Hypothalamus (tissue), 51 donors: ENCODE measurements around the gene MICAL2.

Experiments used
- DNase-seq, 51 donors: peaks; one replicate each; lab custom pipeline; 2025; lab: John Stamatoyannopoulos, UW

Gene MICAL2

DNA sequence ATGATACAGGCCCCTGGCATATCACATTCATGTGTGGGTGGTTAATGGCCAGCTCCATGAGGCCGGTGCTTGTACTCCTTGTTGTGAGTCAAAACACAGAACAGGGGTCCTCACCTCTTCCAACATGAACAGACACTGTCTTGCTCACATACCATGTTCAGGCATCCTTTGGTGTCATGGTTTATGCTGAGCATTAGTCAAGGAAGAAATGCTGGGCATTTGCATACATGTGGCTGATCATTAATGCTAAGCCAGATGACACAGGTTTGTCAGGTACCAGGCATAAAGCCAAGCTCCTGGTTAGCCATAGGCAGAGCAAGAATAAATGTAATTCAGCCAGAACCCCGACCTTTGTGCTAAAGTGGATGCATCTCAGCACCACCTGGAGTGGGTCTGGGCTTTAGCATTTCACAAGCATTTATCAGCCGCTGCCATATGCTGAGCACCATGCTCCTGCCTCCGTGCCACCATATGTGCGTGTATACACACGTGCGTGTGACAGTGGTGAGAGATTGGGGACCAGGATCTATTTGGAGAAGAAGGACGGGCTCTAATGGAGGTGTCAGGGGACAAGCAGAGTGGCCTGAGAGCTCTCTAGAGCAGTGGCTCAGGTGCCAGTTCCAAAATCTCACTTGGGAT lies 55.0 kb downstream of the MICAL2 start:
- DNase-seq, result no peak

DNA sequence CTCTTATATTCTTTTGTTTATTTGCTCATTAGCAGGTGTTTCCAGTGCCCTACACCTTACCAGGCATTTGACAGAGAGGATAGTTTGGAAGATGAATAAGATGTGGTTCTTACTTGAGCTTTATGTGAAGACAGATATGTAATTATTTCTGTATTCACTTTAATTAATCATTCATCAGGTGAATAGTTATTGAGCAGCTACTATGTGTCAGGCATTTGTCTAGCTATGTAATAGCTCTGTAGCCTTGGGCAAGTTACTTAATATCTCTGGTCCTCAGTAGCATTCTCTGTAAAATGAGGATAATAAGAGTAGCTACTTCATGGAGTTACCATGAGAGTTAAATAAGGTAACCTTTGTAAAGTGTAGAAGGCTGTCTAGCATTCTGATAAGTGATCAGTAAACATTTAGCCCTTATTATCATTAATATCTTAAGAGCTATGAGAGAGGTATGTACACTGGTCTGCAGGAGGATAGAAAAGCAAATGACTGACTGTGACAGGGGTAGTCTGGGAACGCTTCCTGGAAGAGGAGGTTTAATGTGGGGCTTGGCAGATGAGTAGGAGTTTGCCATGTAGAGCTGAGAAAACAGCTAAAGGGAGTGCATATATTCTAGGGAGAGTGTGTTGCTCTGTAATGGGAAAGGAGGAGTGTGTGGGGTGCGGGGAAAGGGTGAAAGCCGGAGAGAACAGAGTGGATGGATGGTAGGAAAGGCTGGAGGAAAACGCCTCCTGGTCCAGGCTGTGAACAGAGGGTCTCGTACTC lies 56.1 kb downstream of the MICAL2 start:
- DNase-seq, result no peak

DNA sequence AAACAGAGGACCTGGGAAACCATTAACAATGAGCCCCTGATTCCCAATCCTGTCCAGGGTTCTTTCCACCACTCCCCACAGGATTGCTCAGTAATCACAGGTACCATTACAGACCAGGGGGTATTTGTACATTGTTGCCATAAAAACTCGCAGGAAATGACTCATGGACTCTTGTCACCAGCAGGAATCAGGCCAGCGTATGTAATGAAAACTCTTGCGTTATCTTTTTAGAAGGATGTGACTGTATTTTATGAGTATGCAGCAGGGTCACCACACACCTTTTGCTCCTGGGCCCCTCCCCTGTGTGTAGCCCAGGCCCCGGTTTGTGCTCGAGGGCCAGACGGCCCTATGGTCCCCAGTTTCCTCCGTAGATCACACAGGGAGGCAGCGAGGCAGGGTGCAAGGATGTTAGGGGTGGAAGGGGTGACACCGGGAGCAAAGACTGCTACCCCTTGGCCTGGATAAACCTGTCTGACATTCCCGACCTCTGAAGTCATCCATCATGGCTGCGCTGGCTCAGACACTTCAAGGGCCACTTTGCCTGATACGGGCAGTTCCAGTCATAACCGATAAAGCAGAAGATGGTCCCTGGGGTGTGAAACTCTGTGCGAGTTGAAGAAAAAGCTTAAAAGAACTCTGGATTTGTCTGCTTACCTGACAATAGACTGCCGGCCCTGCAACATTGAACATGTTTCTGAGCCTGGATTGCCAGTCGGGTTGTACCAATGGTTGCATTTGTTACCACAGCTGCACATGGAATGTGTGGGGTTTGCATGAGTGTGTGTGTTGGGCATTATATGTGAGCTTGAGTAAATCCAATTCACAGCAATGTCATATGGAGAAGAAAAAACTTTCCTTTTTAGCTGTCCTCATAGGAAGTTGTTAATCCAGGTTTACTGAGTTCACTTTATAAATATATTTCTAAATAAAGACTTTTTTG lies 56.9 kb downstream of the MICAL2 start:
- DNase-seq, result no peak

DNA sequence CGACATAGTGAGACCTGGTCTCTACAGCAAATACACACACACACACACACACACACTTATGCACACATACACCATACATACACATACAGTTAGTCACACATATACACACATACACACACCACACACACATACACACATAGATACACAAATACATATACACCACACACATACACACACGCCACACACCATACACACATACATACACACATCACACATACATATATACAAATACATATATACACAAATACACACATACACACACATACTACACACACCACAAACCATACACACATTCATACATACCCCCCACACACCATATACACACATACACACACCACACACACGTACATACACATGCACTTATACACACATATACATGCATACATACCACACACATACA lies 57.7 kb downstream of the MICAL2 start:
- no peak for DNase-seq

DNA sequence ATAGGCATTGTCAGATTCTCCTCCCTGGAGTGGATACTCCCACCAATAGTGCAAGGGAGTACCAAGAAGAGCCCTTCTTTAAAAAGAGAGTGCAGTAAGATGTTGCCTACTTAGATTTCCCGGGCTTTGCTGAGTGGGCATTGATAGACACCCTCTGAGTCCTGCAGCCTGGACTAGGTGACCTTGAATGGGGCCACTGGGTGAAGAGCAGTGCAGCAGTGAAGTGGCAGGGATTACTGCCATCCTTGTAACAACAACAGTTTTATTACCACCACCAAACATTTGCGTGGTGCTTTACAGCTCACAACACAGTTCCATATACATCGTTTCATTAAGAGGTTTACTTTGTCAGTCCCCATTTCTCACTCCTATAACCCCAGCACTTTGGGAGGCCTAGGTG lies 59.4 kb downstream of the MICAL2 start:
- no peak for DNase-seq

DNA sequence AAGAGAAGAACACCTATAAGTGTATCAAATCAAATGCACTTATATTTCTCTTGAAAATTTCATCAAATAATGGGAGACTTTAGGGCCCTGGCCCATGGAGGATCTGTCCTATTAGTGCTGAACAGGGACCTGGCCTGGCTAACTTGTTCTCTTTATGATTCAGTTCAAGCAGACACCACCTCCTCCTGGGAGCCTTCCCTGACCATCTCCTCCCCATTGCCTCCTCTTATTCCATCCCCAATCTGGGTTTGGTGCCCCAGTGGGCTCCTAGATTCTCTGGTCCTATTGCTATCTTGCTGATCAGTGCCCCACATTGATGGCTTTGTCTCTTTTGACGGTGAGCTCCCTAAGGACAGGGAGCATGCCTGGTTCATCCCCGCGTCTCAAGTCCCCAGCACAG lies 60.1 kb downstream of the MICAL2 start:
- DNase-seq, result no peak

DNA sequence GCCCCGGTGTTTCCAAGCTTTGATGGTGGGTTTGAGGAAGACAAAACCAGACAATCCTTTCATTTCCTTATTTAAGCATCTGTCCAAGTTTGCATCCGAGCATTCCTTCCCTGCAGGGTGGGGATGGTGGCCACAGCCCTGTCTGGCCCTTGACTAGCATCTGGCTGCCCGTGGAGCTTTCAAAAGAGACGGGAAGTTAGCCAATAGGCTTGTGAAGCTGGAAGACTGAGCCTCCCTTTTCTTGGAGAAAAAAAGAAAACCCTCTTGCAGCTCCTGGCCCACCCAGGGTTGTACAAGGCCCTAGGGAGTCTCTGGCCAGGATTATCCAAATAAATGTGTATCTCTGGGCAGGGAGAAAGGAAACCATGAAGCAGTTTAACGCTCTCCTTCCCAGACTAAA lies 60.6 kb downstream of the MICAL2 start:
- peak in 1 of 51 donors; percentile 3 for DNase-seq

DNA sequence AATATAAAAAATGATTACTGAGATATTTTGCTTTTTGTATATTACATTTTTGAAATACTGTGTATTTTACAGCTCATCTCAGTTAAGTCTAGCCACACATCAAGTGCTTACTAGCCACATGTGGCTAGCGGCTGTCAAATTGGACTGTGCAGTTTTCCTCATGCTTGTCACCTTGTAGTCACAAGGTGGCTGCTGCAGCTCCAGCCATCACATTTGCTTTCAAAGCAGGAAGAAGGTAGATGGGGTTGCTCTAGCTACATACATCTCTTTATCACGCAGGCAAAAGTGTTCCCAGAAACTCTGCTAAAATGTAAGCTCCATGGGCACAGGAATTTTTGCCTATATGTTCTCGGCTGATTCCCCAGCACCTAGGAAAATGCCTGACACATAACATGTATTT lies 61.5 kb downstream of the MICAL2 start:
- no peak for DNase-seq

DNA sequence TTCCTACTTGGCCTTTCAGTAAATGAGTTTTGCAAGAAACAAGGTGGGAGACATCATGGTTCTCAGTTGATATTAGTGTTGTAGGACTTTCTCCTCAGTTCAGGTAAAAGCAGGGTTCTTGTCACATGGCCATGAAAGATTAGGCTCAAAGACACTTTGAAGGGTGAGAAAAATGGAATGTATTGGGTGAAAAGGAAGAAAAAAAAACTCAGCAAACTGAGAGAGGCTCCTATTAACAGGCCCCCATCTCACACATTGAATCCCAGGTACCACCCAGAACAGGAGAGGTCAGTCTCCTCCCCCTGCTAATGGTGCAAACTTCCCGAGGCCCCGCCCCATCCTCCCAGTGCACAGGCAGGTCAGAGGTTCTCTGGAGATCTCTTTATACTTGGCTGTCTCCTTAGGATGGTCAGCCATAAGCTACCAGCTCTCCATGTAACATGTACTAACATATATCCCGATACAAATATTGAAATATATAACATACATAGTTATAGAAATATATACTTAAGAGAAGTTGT lies 62.2 kb downstream of the MICAL2 start:
- DNase-seq, result no peak

DNA sequence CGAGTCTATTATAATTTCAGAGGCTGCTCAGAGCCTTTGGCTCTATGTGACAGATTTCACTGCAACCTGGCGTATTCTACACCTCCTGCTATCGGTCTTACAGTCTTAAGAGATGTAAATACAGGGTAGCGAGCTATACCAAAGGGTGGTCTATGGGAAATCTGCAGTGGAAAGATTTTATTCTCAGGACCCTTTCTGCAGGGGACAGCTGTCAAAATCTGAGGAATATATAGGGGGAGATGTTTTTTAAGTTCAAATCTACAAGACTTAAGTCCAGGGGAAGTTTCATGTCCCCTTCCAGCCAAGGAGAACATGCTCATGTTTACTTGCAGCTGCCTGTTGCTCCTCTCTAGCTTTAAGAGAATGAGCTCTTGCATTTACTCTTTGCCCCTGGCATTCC lies 62.7 kb downstream of the MICAL2 start:
- no peak for DNase-seq

DNA sequence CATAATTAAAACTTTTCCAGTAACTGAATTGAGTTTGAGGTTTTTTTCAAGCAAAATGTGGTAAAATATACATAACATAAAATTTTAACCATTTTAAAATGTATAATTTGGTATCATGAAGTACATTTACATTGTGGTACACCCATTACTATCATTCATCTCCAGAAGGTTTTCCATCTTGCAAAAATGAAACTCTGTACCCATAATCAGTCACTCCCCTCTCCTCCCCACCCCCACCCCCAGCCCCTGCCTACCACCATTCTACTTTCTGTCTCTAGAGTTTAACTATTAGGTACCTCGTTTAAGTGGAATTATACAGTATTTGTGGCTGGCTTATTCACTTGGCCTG lies 63.7 kb downstream of the MICAL2 start:
- no peak for DNase-seq

DNA sequence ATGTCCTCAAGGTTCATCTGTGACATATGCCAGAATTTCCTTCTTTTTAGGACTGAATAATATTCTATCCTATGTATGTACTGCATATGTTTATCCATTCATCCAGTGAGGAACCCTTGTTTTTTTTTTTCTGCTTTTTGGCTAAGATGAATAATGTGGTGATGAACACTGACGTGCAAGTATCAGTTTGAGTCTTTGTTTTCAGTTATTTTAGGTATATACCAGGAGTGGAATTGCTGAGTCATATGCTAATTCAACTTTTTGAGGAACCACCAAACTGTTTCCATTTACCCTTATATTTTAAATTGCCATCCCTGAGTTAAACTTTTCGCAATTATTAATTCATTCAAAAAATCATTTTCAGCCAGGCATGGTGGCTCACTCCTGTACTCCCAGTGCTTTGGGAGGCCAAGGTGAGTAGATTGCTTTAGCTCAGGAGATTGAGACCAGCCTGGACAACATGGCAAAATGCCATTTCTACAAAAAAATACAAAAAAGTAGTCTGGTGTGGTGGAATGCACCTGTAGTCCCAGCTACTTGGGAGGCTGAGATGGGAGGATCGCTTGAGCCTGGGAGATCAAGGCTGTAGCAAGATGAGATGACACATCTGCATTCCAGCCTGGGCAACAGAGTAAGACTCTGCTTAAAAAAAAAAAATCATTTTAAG lies 64.2 kb downstream of the MICAL2 start:
- no peak for DNase-seq

DNA sequence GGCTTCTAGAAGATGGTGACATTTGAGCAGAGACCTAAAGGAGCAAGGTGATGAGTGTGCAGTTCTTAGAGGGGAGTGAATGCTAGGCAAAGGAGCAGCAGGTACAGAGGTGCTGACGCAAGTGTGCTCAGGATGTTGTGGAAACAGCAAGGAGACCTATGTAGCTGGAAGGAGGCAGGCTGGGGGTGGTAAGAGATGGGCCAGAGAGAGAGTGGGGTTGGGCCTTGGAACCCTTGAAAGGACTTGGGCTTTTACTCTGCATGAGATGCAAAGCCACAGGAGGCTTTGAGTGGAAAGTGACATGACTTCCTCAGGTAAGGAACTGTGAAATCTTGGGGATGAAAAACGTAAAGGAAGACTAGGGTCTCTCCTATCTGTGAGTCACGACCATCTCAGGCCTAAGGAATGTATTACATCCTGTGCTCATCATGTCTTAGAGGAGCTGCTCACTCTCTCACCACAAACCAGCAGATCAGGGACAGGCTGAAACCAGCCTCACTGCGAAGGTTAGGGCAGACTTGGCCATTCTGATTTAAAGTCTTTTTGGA lies 65.4 kb downstream of the MICAL2 start:
- no peak for DNase-seq

DNA sequence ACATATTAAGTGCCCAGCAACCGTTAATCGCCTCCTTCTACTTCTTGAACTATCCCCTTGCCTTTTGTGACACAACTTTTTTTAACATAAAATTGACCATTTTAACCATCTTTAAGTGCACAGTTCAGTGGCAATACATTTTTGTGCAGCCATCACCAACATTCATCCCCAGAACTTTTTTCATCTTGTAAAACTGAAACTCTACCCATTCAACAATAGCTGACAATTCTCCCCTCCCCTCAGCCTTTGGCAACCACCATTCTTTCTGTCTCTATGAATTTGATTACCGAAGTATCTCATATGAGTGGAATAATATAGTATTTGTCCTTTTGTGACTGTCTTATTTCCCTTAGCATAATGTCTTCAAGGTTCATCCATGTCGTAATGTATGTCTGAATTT lies 66.0 kb downstream of the MICAL2 start:
- DNase-seq, result no peak

DNA sequence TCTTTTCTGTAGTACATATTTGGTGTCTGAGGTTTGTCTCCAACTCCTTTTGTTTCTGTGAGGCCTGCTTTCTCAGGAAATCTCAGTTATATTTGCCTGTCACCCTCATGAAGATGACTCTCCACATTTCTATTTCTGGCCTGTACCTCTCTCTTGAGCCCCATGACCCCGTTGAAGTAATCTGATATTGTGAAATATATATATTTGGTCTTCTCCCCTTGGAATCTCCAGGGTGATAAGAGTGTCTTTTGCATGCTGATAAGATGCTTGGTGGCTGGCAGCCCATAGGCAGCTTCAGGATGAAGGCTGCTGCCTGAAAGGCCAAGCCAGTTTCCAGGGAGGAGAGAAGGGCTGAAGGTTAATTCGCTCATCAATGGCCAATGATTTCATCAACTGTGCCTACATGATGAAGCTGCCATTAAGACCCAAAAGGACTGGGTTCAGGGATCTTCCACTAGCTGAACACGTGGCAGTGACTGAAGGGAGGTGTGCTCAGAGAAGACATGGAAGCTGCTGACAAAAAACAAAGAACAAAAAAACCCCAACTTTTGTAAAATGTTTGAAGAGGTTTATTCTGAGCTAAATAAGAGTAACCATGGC lies 67.4 kb downstream of the MICAL2 start:
- no peak for DNase-seq

DNA sequence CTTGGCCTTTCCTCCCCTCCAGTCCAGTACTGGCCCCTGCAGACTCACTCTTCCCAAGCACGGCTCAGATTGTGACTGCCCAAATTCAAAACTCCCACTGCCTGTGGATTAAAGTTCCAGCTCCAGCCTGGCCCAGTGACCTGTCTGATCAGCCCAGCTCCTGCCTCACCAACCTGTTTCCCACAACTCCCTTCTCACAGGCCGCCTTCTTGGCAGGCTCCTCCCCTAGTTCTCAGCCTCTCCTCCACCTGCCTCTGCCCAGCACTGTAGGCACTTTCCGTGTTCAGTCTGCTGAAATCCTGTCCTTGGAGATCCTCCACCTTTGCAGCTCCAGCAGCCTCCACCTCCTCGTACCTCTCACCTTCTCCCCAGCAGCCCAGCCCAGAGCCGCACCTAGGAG lies 68.6 kb downstream of the MICAL2 start:
- no peak for DNase-seq

DNA sequence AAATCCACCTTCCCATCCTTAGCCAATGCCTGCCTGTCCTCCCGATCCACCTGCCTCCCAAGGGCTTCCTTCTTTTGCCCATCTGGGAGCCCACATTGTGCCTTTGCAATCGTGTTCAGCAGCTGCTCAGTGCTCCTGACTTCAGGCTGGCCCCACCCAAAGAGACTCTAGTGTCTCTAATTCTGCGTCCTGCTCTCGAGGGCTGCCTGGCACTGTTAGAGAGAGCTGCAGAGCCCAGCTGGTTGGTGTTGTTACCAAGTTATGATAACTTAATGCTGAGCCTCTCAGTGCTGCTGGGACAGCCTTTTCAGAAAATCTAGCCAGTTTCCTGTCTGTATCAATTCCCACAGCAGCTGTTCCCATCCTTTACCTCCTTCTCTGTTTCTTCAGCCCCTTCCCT lies 69.1 kb downstream of the MICAL2 start:
- DNase-seq, result no peak

DNA sequence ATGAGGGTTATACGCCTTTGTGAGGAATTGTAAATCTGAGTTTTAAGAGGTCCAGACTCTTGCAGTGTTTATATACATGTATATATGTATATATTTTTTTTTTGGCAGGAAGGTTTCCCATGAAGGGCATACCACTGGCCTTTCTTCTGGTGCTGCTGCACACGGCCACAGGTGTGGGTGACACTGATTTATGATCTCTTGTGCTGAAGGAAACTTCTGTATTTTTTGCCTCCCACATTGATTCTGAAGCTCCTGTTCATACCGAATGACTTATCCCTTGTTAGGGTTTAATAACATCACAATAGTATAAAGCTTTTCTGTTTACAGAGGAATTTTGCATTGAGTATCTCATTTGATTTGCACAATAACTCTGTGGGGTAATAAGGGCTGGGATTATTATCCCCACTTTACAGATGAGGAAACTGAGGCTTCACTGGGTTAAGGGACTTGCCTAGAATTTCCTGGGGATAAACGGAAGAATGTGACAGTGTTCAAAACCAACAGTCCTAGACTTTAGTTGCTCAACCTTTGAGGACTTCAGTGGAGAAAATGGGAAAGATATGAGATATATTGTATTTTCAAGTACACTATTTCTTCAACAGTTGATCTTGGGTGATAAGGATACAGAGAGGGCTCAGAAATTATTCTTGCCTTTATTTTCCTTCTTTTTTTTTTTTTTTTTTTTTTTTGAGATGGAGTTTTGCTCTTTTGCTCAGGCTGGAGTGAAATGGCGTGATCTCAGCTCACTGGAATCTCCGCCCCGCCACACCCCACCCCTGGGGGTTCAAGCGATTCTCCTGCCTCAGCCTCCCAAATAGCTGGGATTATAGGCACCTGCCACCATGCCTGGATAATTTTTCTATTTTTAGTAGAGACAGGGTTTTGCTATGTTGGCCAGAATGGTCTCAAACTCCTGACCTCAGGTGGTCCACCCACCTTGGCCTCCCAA lies 70.1 kb downstream of the MICAL2 start:
- DNase-seq, result no peak

DNA sequence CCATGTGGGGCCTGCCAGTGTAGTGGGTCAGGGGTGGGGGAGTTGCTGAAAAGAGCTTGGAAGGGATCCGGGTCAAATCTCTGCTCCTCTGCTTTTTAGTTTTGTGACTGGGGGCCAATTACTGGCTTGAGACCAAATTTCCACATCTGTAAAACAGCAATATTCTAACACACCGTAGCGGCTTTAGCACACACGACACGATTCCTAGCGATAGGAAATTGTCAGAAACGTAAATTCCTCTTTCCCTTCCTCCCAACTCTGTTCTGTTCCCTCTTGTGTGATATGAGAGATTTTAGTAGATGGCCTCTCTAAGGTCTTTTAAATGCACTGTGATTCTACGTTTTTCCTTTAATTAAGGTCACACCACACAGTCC lies 71.9 kb downstream of the MICAL2 start:
- no peak for DNase-seq
